Chondrocyte (in vitro differentiated cells): ENCODE measurements around the gene CCDC18. TPM values are rescaled to one million over a fixed set of nuclear protein-coding genes. Genes with fewer than 3 reads are reported as not detected.

Experiments
- DNase-seq: peaks from one replicate; pipeline ENCODE4 v3.0.0; 2021; ENCODE audit warnings: mixed read lengths, low spot score
- H3K27ac Mint-ChIP-seq: one replicate; pipeline ENCODE4 v1.8.0; 2021; ENCODE audit warnings: mild to moderate bottlenecking, moderate library complexity, mixed read lengths; ENCODE audit not compliant: unreplicated experiment
- H3K27me3 Mint-ChIP-seq: 2 replicates; pipeline ENCODE4 v1.8.0; 2021; ENCODE audit warnings: low read depth, mixed read lengths
- H3K36me3 Mint-ChIP-seq: 2 replicates; pipeline ENCODE4 v1.8.0; 2021; ENCODE audit warnings: low read depth, mixed read lengths
- H3K4me1 Mint-ChIP-seq: 2 replicates; pipeline ENCODE4 v1.8.0; 2021; ENCODE audit warnings: low read depth, mild to moderate bottlenecking, mixed read lengths
- H3K4me3 Mint-ChIP-seq: one replicate; pipeline ENCODE4 v1.8.0; 2021; ENCODE audit warnings: mild to moderate bottlenecking, moderate library complexity, mixed read lengths; ENCODE audit not compliant: unreplicated experiment
- H3K9me3 Mint-ChIP-seq: 2 replicates; pipeline ENCODE4 v1.8.0; 2021; ENCODE audit warnings: low read depth, mixed read lengths
- long read RNA-seq: library from polyadenylated mRNA; stranded (forward); transcript quantifications from one replicate; pipeline ENCODE4 v2.0.0, GENCODE V29; 2021
- total RNA-seq: library from RNA; stranded (reverse); gene quantifications from 3 replicates; pipeline ENCODE4 v1.2.1, GENCODE V29; 2021
- TF ChIP-seq, protein P1 (sequence below): fragments of 200-600 bp; sonication (generic); IDR thresholded peaks from 2 replicates; pipeline ENCODE4 v1.5.0; 2021; ENCODE audit warnings: antibody characterized with exemption, mild to moderate bottlenecking, moderate library complexity

Gene CCDC18, protein sequence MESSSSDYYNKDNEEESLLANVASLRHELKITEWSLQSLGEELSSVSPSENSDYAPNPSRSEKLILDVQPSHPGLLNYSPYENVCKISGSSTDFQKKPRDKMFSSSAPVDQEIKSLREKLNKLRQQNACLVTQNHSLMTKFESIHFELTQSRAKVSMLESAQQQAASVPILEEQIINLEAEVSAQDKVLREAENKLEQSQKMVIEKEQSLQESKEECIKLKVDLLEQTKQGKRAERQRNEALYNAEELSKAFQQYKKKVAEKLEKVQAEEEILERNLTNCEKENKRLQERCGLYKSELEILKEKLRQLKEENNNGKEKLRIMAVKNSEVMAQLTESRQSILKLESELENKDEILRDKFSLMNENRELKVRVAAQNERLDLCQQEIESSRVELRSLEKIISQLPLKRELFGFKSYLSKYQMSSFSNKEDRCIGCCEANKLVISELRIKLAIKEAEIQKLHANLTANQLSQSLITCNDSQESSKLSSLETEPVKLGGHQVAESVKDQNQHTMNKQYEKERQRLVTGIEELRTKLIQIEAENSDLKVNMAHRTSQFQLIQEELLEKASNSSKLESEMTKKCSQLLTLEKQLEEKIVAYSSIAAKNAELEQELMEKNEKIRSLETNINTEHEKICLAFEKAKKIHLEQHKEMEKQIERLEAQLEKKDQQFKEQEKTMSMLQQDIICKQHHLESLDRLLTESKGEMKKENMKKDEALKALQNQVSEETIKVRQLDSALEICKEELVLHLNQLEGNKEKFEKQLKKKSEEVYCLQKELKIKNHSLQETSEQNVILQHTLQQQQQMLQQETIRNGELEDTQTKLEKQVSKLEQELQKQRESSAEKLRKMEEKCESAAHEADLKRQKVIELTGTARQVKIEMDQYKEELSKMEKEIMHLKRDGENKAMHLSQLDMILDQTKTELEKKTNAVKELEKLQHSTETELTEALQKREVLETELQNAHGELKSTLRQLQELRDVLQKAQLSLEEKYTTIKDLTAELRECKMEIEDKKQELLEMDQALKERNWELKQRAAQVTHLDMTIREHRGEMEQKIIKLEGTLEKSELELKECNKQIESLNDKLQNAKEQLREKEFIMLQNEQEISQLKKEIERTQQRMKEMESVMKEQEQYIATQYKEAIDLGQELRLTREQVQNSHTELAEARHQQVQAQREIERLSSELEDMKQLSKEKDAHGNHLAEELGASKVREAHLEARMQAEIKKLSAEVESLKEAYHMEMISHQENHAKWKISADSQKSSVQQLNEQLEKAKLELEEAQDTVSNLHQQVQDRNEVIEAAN (N-terminal part only)
- total RNA-seq, result 2.9 to 5.7 TPM (median 3.6 TPM) in 3 replicates
- long read RNA-seq, partial matches to known transcripts, result 1 of 5 reads
- long read RNA-seq, other reads (novel, unspliced or antisense), result 4 of 5 reads

- no peak for DNase-seq
- H3K4me1 Mint-ChIP-seq, result peaks cover 28% of the 10 kb centered on the region
- peak within 1 kb of the TSS; percentile 100 for H3K27ac Mint-ChIP-seq
- H3K9me3 Mint-ChIP-seq, result no peaks in the 10 kb centered on the region
- TF ChIP-seq, protein P1, sequence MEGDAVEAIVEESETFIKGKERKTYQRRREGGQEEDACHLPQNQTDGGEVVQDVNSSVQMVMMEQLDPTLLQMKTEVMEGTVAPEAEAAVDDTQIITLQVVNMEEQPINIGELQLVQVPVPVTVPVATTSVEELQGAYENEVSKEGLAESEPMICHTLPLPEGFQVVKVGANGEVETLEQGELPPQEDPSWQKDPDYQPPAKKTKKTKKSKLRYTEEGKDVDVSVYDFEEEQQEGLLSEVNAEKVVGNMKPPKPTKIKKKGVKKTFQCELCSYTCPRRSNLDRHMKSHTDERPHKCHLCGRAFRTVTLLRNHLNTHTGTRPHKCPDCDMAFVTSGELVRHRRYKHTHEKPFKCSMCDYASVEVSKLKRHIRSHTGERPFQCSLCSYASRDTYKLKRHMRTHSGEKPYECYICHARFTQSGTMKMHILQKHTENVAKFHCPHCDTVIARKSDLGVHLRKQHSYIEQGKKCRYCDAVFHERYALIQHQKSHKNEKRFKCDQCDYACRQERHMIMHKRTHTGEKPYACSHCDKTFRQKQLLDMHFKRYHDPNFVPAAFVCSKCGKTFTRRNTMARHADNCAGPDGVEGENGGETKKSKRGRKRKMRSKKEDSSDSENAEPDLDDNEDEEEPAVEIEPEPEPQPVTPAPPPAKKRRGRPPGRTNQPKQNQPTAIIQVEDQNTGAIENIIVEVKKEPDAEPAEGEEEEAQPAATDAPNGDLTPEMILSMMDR, result no peak
- peak within 1 kb of the TSS; percentile 97 for H3K4me3 Mint-ChIP-seq
- no peaks in the 10 kb centered on the region for H3K27me3 Mint-ChIP-seq
- peaks cover 2% of the 10 kb centered on the region for H3K36me3 Mint-ChIP-seq
Observed at GRCh38 chr1:93180723-93181613, at the start of gene CCDC18. CCDC18 (plus strand) TSS chr1:93180724; CDS start chr1:93183362, 2,638 bp downstream.

GRCh38 chr1:93132638-93133037, 47.9 kb upstream of the CCDC18 start:
- H3K27ac Mint-ChIP-seq, result no peak overlapping the region
- peaks cover 12% of the 10 kb centered on the region for H3K36me3 Mint-ChIP-seq
- no peaks in the 10 kb centered on the region for H3K9me3 Mint-ChIP-seq
- DNase-seq, result no peak
- H3K4me1 Mint-ChIP-seq, result no peaks in the 10 kb centered on the region
- H3K4me3 Mint-ChIP-seq, result no peak overlapping the region
- TF ChIP-seq, protein P1, result no peak
- H3K27me3 Mint-ChIP-seq, result no peaks in the 10 kb centered on the region

GRCh38 chr1:93136445-93136844, 44.1 kb upstream of the CCDC18 start:
- DNase-seq, result no peak
- no peak overlapping the region for H3K4me3 Mint-ChIP-seq
- no peaks in the 10 kb centered on the region for H3K9me3 Mint-ChIP-seq
- H3K36me3 Mint-ChIP-seq, result peaks cover 14% of the 10 kb centered on the region
- H3K27me3 Mint-ChIP-seq, result no peaks in the 10 kb centered on the region
- H3K27ac Mint-ChIP-seq, result no peak overlapping the region
- H3K4me1 Mint-ChIP-seq, result peaks cover 3% of the 10 kb centered on the region
- TF ChIP-seq, protein P1, result no peak

DNA sequence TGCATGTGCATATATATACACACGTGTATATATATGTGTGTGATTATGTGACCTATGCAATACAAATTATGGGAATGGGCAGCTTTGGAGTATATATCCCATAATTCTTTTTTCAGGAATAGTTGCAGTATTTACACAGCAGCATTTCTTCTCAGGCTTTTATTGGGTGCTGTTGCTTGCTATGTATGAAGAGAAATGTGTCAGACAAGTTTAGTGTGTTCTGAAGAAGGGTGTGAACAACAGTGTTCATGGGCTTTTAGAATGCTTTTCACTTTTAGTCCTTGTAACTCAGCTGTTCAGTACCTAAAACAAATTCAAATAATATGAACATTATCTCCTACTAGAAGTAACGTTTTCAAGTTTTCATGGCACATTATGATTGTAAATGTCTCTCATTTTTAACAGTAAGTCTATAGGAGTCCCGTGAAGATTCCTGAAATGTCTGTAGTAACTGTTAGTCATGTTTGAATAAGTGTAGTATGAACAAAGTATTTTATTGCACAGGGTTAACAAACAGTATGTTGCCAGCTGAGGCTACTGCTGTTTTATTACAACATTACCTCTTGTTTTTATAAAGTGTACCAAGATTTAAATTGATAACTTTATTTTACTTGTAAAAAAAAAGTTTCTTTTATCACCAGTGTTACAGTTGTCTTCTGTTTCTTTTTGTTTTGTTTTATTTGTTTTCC, 42.8 kb upstream of the CCDC18 start:
- no peaks in the 10 kb centered on the region for H3K27me3 Mint-ChIP-seq
- H3K4me3 Mint-ChIP-seq, result no peak overlapping the region
- H3K36me3 Mint-ChIP-seq, result peaks cover 14% of the 10 kb centered on the region
- TF ChIP-seq, protein P1, result no peak
- peak overlapping the region; percentile 0 for H3K27ac Mint-ChIP-seq
- no peaks in the 10 kb centered on the region for H3K9me3 Mint-ChIP-seq
- no peak for DNase-seq
- H3K4me1 Mint-ChIP-seq, result peaks cover 7% of the 10 kb centered on the region
